A549 (cell line): ENCODE measurements around the gene PSME3IP1. TPM values are rescaled to one million over a fixed set of nuclear protein-coding genes. Genes with fewer than 3 reads are reported as not detected.

Experiments
- ATAC-seq, 2 experiments: fragments of 200-7000 bp in 1 of 2; fragments of >200 bp in 1 of 2; cut with Nextera tagmentation in 1 of 2; cut with Tn5 transposase in 1 of 2; 3 replicates each; pipeline versions ENCODE4 v1.8.0 to v1.9.1; 2018 to 2020; ENCODE audit warnings: mild to moderate bottlenecking in 1 of 2, moderate library complexity in 1 of 2
- CTCF ChIA-PET: fragments of 300-600 bp; sonication (Branson Sonifier 250); formaldehyde crosslinking; extraction: SDS; loops from one replicate; lab custom pipeline; 2021; ENCODE audit warnings: antibody characterized with exemption, inconsistent platforms; lab: Yijun Ruan, JAX
- POLR2A ChIA-PET: fragments of 350-600 bp; formaldehyde crosslinking; extraction: SDS; loops from one replicate; lab custom pipeline; 2021; ENCODE audit warnings: antibody characterized with exemption, inconsistent platforms; lab: Yijun Ruan, JAX
- DNase-seq, 2 experiments: peaks; one replicate each; pipeline versions ENCODE4 v3.0.0 to v3.0.0-alpha.2; 2011 to 2016; ENCODE audit warnings: low read depth in 1 of 2, low spot score in 1 of 2
- FAIRE-seq: peaks from 2 replicates; lab custom pipeline; 2011; peaks lifted over from hg19 to GRCh38; lab: Jason Lieb, UNC
- H3K27ac ChIP-seq, 2 experiments: fragments of >200 bp; sonication (Bioruptor Twin); formaldehyde crosslinking; 3 replicates each; pipeline ENCODE4 v1.5.1; 2016 to 2017
- H3K4me1 ChIP-seq: fragments of >200 bp; sonication (Bioruptor Twin); formaldehyde crosslinking; 3 replicates; pipeline ENCODE4 v1.6.1; 2016
- H3K4me2 ChIP-seq: fragments of >200 bp; sonication (Bioruptor Twin); formaldehyde crosslinking; 3 replicates; pipeline ENCODE4 v1.6.1; 2016
- H3K4me3 ChIP-seq: fragments of >200 bp; sonication (Bioruptor Twin); formaldehyde crosslinking; 3 replicates; pipeline ENCODE4 v1.5.1; 2016
- H3K9me3 ChIP-seq: fragments of >200 bp; sonication (Bioruptor Twin); formaldehyde crosslinking; 3 replicates; pipeline ENCODE4 v1.6.1; 2016
- CBX8 ChIP-seq: fragments of 200-600 bp; sonication (generic); IDR thresholded peaks from 2 replicates; pipeline ENCODE4 v1.6.1; 2016
- EP300 ChIP-seq, 2 experiments: fragments of >200 bp; sonication (Bioruptor Twin); formaldehyde crosslinking; IDR thresholded peaks; 2 replicates in 1 of 2; 3 replicates in 1 of 2; pipeline ENCODE4 v1.6.1; 2016 to 2017
- HMGXB4 ChIP-seq: fragments of 250-450 bp; sonication (Bioruptor Pico); IDR thresholded peaks from 2 replicates; pipeline ENCODE4 v1.5.0; 2021; ENCODE audit warnings: mild to moderate bottlenecking, moderate library complexity, borderline replicate concordance
- HOXB5 ChIP-seq: fragments of 250-450 bp; sonication (Bioruptor Pico); IDR thresholded peaks from 2 replicates; pipeline ENCODE4 v1.5.0; 2020; ENCODE audit warnings: mild to moderate bottlenecking, moderate library complexity
- RFX5 ChIP-seq: fragments of 450-650 bp; IDR thresholded peaks from 2 replicates; pipeline ENCODE4 v1.7.1; 2014; ENCODE audit warnings: antibody characterized with exemption, mild to moderate bottlenecking, moderate library complexity
- TFCP2L1 ChIP-seq: fragments of 250-450 bp; sonication (Bioruptor Pico); IDR thresholded peaks from 2 replicates; pipeline ENCODE4 v1.5.0; 2021; ENCODE audit warnings: mild to moderate bottlenecking
- ZFP36 ChIP-seq: fragments of 450-650 bp; IDR thresholded peaks from 2 replicates; pipeline ENCODE4 v1.6.1; 2014; ENCODE audit warnings: borderline replicate concordance; ENCODE audit not compliant: partially characterized antibody
- ZNF302 ChIP-seq: fragments of 250-450 bp; sonication (Bioruptor Pico); IDR thresholded peaks from 2 replicates; pipeline ENCODE4 v1.9.0; 2021; ENCODE audit warnings: inconsistent platforms, mild to moderate bottlenecking, moderate library complexity
- WGBS: methylation state at CpG from one replicate; pipeline ENCODE4 v1.1.6; 2017; ENCODE audit errors: missing lambda C conversion rate; 5-methylcytosine and 5-hydroxymethylcytosine counted together
- polyA plus RNA-seq, 4 experiments: library from polyadenylated mRNA; depleted of rRNA in 3 of 4; stranded (reverse); fragments of >200 nt; fragmentation: RNase III in 1 of 4; extraction: RNeasy Plus Mini Kit Qiagen cat#74134 plus additional on column Dnase treatment in 1 of 4; gene quantifications; 2 replicates in 3 of 4; 3 replicates in 1 of 4; pipeline ENCODE4 v1.2.3, GENCODE V29; 2011 to 2017
- TF ChIP-seq, protein P1 (sequence below): fragments of 450-650 bp; IDR thresholded peaks from 2 replicates; pipeline ENCODE4 v1.6.1; 2014; ENCODE audit warnings: antibody characterized with exemption
- TF ChIP-seq, protein P2 (sequence below): IDR thresholded peaks from 2 replicates; pipeline ENCODE4 v1.6.1; 2012

PSME3IP1 gene
- polyA plus RNA-seq, 2 of the 4 experiments (the other 2 are of a cell fraction) = 155 to 159 TPM

- peaks cover 44% of the 10 kb centered on the region for H3K9me3 ChIP-seq
- POLR2A ChIA-PET = no interaction called here
- CTCF ChIA-PET = interaction anchor here (1.1 kb wide), 1 partner anchor 9 kb away, joined by 3 read pairs; no protein-coding TSS in a partner anchor
- TF ChIP-seq ZFP36 = no peak
- TF ChIP-seq, protein P1, sequence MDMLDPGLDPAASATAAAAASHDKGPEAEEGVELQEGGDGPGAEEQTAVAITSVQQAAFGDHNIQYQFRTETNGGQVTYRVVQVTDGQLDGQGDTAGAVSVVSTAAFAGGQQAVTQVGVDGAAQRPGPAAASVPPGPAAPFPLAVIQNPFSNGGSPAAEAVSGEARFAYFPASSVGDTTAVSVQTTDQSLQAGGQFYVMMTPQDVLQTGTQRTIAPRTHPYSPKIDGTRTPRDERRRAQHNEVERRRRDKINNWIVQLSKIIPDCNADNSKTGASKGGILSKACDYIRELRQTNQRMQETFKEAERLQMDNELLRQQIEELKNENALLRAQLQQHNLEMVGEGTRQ = no peak
- TF ChIP-seq HMGXB4 (CRISPR knock-in tag) = no peak
- TF ChIP-seq, protein P2, sequence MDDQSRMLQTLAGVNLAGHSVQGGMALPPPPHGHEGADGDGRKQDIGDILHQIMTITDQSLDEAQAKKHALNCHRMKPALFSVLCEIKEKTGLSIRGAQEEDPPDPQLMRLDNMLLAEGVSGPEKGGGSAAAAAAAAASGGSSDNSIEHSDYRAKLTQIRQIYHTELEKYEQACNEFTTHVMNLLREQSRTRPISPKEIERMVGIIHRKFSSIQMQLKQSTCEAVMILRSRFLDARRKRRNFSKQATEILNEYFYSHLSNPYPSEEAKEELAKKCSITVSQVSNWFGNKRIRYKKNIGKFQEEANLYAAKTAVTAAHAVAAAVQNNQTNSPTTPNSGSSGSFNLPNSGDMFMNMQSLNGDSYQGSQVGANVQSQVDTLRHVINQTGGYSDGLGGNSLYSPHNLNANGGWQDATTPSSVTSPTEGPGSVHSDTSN = no peak
- no peak for TF ChIP-seq RFX5
- no peak for TF ChIP-seq CBX8
- TF ChIP-seq, all 56 proteins: peak for 0
- Histone ChIP-seq H3K27ac (no peak overlapping the region), H3K4me2 (no peak overlapping the region), H3K4me1 (no peaks in the 10 kb centered on the region), H3K4me3 (no peak overlapping the region)
- WGBS = 89% methylated on average over 1 of the region's 1 CpG
- no peak for FAIRE-seq
- ATAC-seq = no peak
- no peak for DNase-seq
These were observed 27.6 kb upstream of the PSME3IP1 start for GRCh38 chr16:57213462-57213861.

DNA sequence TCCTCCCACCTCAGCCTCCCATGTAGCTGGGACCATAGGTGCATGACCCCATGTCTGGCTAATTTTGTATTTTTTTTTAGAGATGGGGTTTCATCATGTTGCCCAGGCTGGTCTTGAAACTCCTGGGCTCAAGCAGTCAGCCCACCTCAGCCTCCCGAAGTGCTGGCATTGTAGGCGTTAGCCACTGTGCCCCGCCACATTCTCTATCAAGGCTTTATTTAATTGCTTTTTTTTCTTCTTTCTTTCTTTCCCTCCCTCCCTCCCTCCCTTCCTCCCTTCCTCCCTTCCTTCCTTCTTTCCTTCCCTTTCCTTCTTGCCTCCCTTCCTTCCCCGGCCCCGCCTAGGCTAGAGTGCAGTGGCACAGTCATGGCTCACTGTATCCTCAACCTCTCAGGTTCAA is 23.9 kb upstream of the PSME3IP1 start:
- H3K4me1 ChIP-seq = no peaks in the 10 kb centered on the region
- no peak for DNase-seq
- TF ChIP-seq HOXB5 (CRISPR knock-in tag) = no peak
- TF ChIP-seq, all 56 proteins: peak for 0
- ATAC-seq (no peak), FAIRE-seq (no peak)
- POLR2A ChIA-PET = no interaction called here
- CTCF ChIA-PET = no interaction called here
- Histone ChIP-seq H3K27ac (no peak overlapping the region), H3K9me3 (peaks cover 8% of the 10 kb centered on the region), H3K4me2 (no peak overlapping the region), H3K4me3 (no peak overlapping the region)
- 91% methylated on average over 5 of the region's 5 CpGs for WGBS

DNA sequence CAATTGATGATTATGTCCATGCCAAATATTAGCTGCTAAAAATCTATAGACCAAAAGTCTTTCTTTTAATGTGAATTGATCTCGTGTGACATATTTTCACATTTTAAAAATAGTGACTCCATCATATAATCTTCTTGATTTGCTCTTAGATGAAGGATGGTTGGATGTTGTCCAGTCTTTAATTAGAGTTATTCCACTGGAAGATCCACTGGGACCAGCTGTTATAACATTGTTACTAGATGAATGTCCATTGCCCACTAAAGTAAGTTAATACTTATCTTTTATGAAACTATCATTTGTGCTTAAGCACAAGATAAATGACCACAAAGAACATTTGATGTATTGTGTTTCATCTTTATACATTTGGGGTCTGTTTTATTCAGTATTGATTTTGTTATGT is 23.1 kb upstream of the PSME3IP1 start:
- DNase-seq (no peak), ATAC-seq (no peak), FAIRE-seq (no peak)
- ChIA-PET POLR2A (no interaction called here), CTCF (interaction anchor here (1.2 kb wide), 1 partner anchor 9 kb away, joined by 3 read pairs; no protein-coding TSS in a partner anchor)
- no peak overlapping the region for H3K27ac ChIP-seq
- H3K4me3 ChIP-seq = no peak overlapping the region
- H3K4me1 ChIP-seq = no peaks in the 10 kb centered on the region
- 90% methylated on average over 1 of the region's 1 CpG for WGBS
- TF ChIP-seq ZFP36 (no peak), ZNF302 (CRISPR knock-in tag) (no peak), TFCP2L1 (CRISPR knock-in tag) (no peak)
- no peak overlapping the region for H3K4me2 ChIP-seq
- H3K9me3 ChIP-seq = no peaks in the 10 kb centered on the region

- Histone ChIP-seq H3K4me1 (no peaks in the 10 kb centered on the region), H3K4me2 (no peak overlapping the region), H3K4me3 (no peak overlapping the region), H3K9me3 (no peaks in the 10 kb centered on the region), H3K27ac (no peak overlapping the region)
- POLR2A ChIA-PET = no interaction called here
- FAIRE-seq = no peak
- no peak for DNase-seq
- WGBS = 94% methylated on average over 12 of the region's 12 CpGs
- ATAC-seq = peak in 1 of 2 experiments; percentile 53; a peak in 2 of 6 replicates
- CTCF ChIA-PET = interaction anchor here (0.9 to 1.5 kb wide), 3 partner anchors 19 to 112 kb away, joined by 3 to 4 read pairs (median 4); partner anchors contain the start of gene CPNE2
- TF ChIP-seq HMGXB4 (CRISPR knock-in tag) (no peak), EP300 (IDR thresholded peaks at IDR 0.05) (0 out of 5 replicates have a peak, but pooled peaks of 1 of the 2 experiments have one; percentile 16)
- TF ChIP-seq, all 56 proteins: peak for 1
These were observed 18.8 kb upstream of the PSME3IP1 start for GRCh38 chr16:57204675-57205074.
